Bronchial epithelial cell (primary cell): ENCODE results near the gene CATSPERB. TPM values are rescaled to one million over a fixed set of nuclear protein-coding genes. Genes with fewer than 3 reads are reported as not detected.

Experiments
- DNase-seq: peaks from one replicate; pipeline ENCODE4 v3.0.0-alpha.2; 2010; ENCODE audit warnings: low read depth
- FAIRE-seq: peaks from 2 replicates; lab custom pipeline; 2011; peaks lifted over from hg19 to GRCh38; lab: Jason Lieb, UNC
- H3K27me3 ChIP-seq: 2 replicates; pipeline ENCODE4 v1.5.1; 2011; ENCODE audit warnings: low read length; ENCODE audit not compliant: control insufficient read depth, insufficient read depth
- H3K36me3 ChIP-seq: 2 replicates; pipeline ENCODE4 v1.5.1; 2011; ENCODE audit warnings: low read length; ENCODE audit not compliant: control insufficient read depth, insufficient read depth
- H3K4me3 ChIP-seq: 2 replicates; pipeline ENCODE4 v1.5.1; 2011; ENCODE audit warnings: mild to moderate bottlenecking, low read depth, low read length, control low read depth
- CTCF ChIP-seq: IDR thresholded peaks from 2 replicates; pipeline ENCODE4 v1.5.1; 2011; ENCODE audit warnings: mild to moderate bottlenecking, moderate library complexity, low read length, control low read depth, inconsistent platforms; ENCODE audit not compliant: insufficient read depth, severe bottlenecking
- total RNA-seq: library from RNA; depleted of rRNA; stranded (reverse); fragments of >200 nt; gene quantifications from 2 replicates; pipeline ENCODE4 v1.2.1, GENCODE V29; 2014

The CATSPERB gene
- total RNA-seq, 1 donor from 2014 or later: 2.1 TPM

- Histone ChIP-seq H3K36me3 (no peaks in the 10 kb centered on the region), H3K27me3 (no peaks in the 10 kb centered on the region), H3K4me3 (no peak overlapping the region)
- DNase-seq (no peak), FAIRE-seq (no peak)
- no peak for TF ChIP-seq CTCF
Observed at GRCh38 chr14:91533623-91534022, 198.3 kb downstream of the CATSPERB start.

Other genes starting within 250 kb of the CATSPERB start
- gene PPP4R3A, start 221.8 kb downstream of the CATSPERB start, total RNA-seq: 110 and 119 TPM in 2 replicates
- 46.1 and 48.1 TPM in 2 replicates for gene TC2N, start 135.4 kb upstream of the CATSPERB start, total RNA-seq
- under 0.01 and 0.26 TPM in 2 replicates for gene FBLN5, start 215.6 kb upstream of the CATSPERB start, total RNA-seq